GM12878 (cell line): ENCODE data around the gene EYA4. TPM values are rescaled to one million over a fixed set of nuclear protein-coding genes. Genes with fewer than 3 reads are reported as not detected.

Source experiments
- ATAC-seq: fragments of 200-7000 bp; cut with Tn5 transposase; 3 replicates; pipeline ENCODE4 v1.9.1; 2020; ENCODE audit warnings: mild to moderate bottlenecking, moderate library complexity
- BruUV-seq: library from RNA; stranded (reverse); fragments of 400-500 nt; replicated peaks from 2 replicates; lab custom pipeline; 2021; lab: Mats Ljungman, UMichigan
- CTCF ChIA-PET: fragments of 300-600 bp; sonication (Branson Sonifier 250); formaldehyde crosslinking; extraction: SDS; loops from one replicate; lab custom pipeline; 2021; ENCODE audit warnings: inconsistent platforms; lab: Yijun Ruan, JAX
- POLR2A ChIA-PET: fragments of 350-600 bp; formaldehyde crosslinking; extraction: SDS; loops from one replicate; lab custom pipeline; 2021; ENCODE audit warnings: inconsistent platforms; lab: Charles Lee
- RAD21 ChIA-PET: fragments of 300-600 bp; sonication (Branson Sonifier 250); formaldehyde crosslinking; loops from one replicate; lab custom pipeline; 2023; ENCODE audit warnings: antibody characterized with exemption; ENCODE audit not compliant: unreplicated experiment; lab: Charles Lee
- SMC1A ChIA-PET: fragments of 300-600 bp; sonication (Branson Sonifier 250); formaldehyde crosslinking; loops from one replicate; lab custom pipeline; 2023; ENCODE audit not compliant: unreplicated experiment, uncharacterized antibody; lab: Charles Lee
- DNase-seq: peaks from one replicate; pipeline ENCODE4 v3.0.0-alpha.2; 2011; ENCODE audit warnings: low read depth, low spot score
- FAIRE-seq: peaks from 3 replicates; lab custom pipeline; 2011; peaks lifted over from hg19 to GRCh38; lab: Jason Lieb, UNC
- H2AFZ ChIP-seq: 2 replicates; pipeline ENCODE4 v1.6.0; 2011; ENCODE audit warnings: low read depth, low read length, control low read depth; ENCODE audit not compliant: control insufficient read depth
- H3K27ac ChIP-seq: 2 replicates; pipeline ENCODE4 v1.5.1; 2011; ENCODE audit warnings: control low read depth; ENCODE audit not compliant: control insufficient read depth, insufficient read depth
- H3K27me3 ChIP-seq, 2 experiments: replicated peaks in 1 of 2; 2 replicates each; pipeline versions ENCODE4 v1.6.0 to v1.6.1; 2011; ENCODE audit warnings: low read length in 1 of 2; ENCODE audit not compliant: control insufficient read depth in 2 of 2, insufficient read depth in 2 of 2
- H3K36me3 ChIP-seq, 2 experiments: 2 replicates each; pipeline ENCODE4 v1.5.1; 2011; ENCODE audit warnings: low read length in 1 of 2; ENCODE audit not compliant: control insufficient read depth in 2 of 2, insufficient read depth in 2 of 2
- H3K4me1 ChIP-seq: 2 replicates; pipeline ENCODE4 v1.6.1; 2011; ENCODE audit warnings: mild to moderate bottlenecking, low read length, moderate library complexity, mixed read lengths; ENCODE audit not compliant: control insufficient read depth, insufficient read depth
- H3K4me2 ChIP-seq: 2 replicates; pipeline ENCODE4 v1.6.0; 2011; ENCODE audit warnings: control low read depth; ENCODE audit not compliant: control insufficient read depth, insufficient read depth
- H3K4me3 ChIP-seq: fragments of 200-600 bp; sonication (generic); 2 replicates; pipeline ENCODE4 v1.5.1; 2016
- H3K79me2 ChIP-seq: 2 replicates; pipeline ENCODE4 v1.6.0; 2011; ENCODE audit warnings: low read length; ENCODE audit not compliant: control insufficient read depth, insufficient read depth
- H3K9ac ChIP-seq: 2 replicates; pipeline ENCODE4 v1.8.0; 2011; ENCODE audit warnings: low read length, control low read depth, mixed read lengths; ENCODE audit not compliant: control insufficient read depth, insufficient read depth
- H3K9me3 ChIP-seq: replicated peaks from 3 replicates; pipeline ENCODE4 v1.5.1; 2011; ENCODE audit warnings: mild to moderate bottlenecking, low read length; ENCODE audit not compliant: control insufficient read depth, insufficient read depth
- H4K20me1 ChIP-seq: 2 replicates; pipeline ENCODE4 v1.6.0; 2011; ENCODE audit not compliant: control insufficient read depth, insufficient read depth
- CBX5 ChIP-seq: sonication (generic); IDR thresholded peaks from 2 replicates; pipeline ENCODE4 v1.6.1; 2016; ENCODE audit warnings: low read depth, moderate library complexity, mild to moderate bottlenecking, inconsistent platforms
- CTCF ChIP-seq, 3 experiments: IDR thresholded peaks in 2 of 3; conservative IDR thresholded peaks in 1 of 3; 2 replicates each; pipeline ENCODE4 v1.5.1; 2011; ENCODE audit warnings: low read depth in 3 of 3, low read length in 3 of 3, mild to moderate bottlenecking in 3 of 3, control low read depth in 2 of 3, moderate library complexity in 2 of 3, inconsistent platforms in 1 of 3, mixed read lengths in 1 of 3; ENCODE audit not compliant: control insufficient read depth in 2 of 3, insufficient read depth in 1 of 3; ENCODE audit errors: extremely low read depth in 1 of 3
- DPF2 ChIP-seq: fragments of 450-650 bp; IDR thresholded peaks from 2 replicates; pipeline ENCODE4 v1.6.1; 2017; ENCODE audit warnings: mild to moderate bottlenecking
- E2F8 ChIP-seq: fragments of 450-650 bp; IDR thresholded peaks from 2 replicates; pipeline ENCODE4 v1.6.1; 2018; ENCODE audit warnings: mild to moderate bottlenecking, low read depth, moderate library complexity; ENCODE audit not compliant: partially characterized antibody
- EED ChIP-seq: sonication (generic); IDR thresholded peaks from 2 replicates; pipeline ENCODE4 v1.6.1; 2016; ENCODE audit warnings: antibody characterized with exemption, low read depth
- ETV6 ChIP-seq, 2 experiments: fragments of 450-650 bp in 1 of 2; IDR thresholded peaks in 1 of 2; conservative IDR thresholded peaks in 1 of 2; 2 replicates each; pipeline ENCODE4 v1.6.1; 2014; ENCODE audit warnings: antibody characterized with exemption in 1 of 2, borderline replicate concordance in 1 of 2, low read depth in 1 of 2, mild to moderate bottlenecking in 1 of 2, moderate library complexity in 1 of 2
- FOS ChIP-seq: IDR thresholded peaks from 3 replicates; pipeline ENCODE4 v1.6.1; 2011; ENCODE audit warnings: borderline replicate concordance; ENCODE audit not compliant: insufficient read length; ENCODE audit errors: extremely low read depth
- HSF1 ChIP-seq: fragments of 150-350 bp; IDR thresholded peaks from 2 replicates; pipeline ENCODE4 v1.6.1; 2014; ENCODE audit warnings: mild to moderate bottlenecking, low read depth, low read length
- NFYA ChIP-seq: IDR thresholded peaks from 2 replicates; pipeline ENCODE4 v1.6.1; 2011; ENCODE audit warnings: low read depth, mild to moderate bottlenecking, low read length, improper control_type of control experiment, borderline replicate concordance
- RAD51 ChIP-seq: fragments of 450-650 bp; IDR thresholded peaks from 2 replicates; pipeline ENCODE4 v1.6.1; 2016; ENCODE audit warnings: moderate library complexity, mild to moderate bottlenecking, inconsistent platforms
- TBL1XR1 ChIP-seq: IDR thresholded peaks from 2 replicates; pipeline ENCODE4 v1.6.1; 2012; ENCODE audit warnings: low read depth, low read length, improper control_type of control experiment
- YBX1 ChIP-seq: fragments of 450-650 bp; IDR thresholded peaks from 2 replicates; pipeline ENCODE4 v1.6.1; 2016; ENCODE audit warnings: antibody characterized with exemption
- ZBED1 ChIP-seq: IDR thresholded peaks from 2 replicates; pipeline ENCODE4 v1.6.1; 2016; ENCODE audit warnings: borderline replicate concordance
- ZBTB40 ChIP-seq: fragments of 450-650 bp; IDR thresholded peaks from 2 replicates; pipeline ENCODE4 v1.6.1; 2016; ENCODE audit warnings: mild to moderate bottlenecking, moderate library complexity, borderline replicate concordance
- ZZZ3 ChIP-seq: IDR thresholded peaks from 2 replicates; pipeline ENCODE4 v1.6.1; 2011; ENCODE audit warnings: low read depth; ENCODE audit not compliant: control insufficient read depth, insufficient read length
- WGBS: methylation state at CpG from one replicate; pipeline ENCODE4 v1.1.6; 2016; ENCODE audit warnings: low lambda C conversion rate; ENCODE audit not compliant: insufficient replicate concordance, insufficient coverage; ENCODE audit errors: missing lambda C conversion rate; 5-methylcytosine and 5-hydroxymethylcytosine counted together
- in situ Hi-C: fragments of 300-500 bp; cut with MboI; formaldehyde crosslinking; loops from 9 replicates; pipeline ENCODE4 v1.14.3; 2018; ENCODE audit warnings: mixed read lengths
- intact Hi-C: fragments of 100-400 bp; cut with micrococcal nuclease; formaldehyde crosslinking; loops from one replicate; pipeline ENCODE4 v1.14.2; 2022; ENCODE audit not compliant: unreplicated experiment
- polyA plus RNA-seq, 11 experiments: library from polyadenylated mRNA; depleted of rRNA in 4 of 11; unstranded in 6 of 11; stranded (reverse) in 5 of 11; fragments of >200 nt; fragmentation: Nextera tagmentation in 4 of 11; fragmentation: Illumina TruSeq in 1 of 11; extraction: Ambion mirVana in 4 of 11; extraction: Trizol in 1 of 11; gene quantifications; 1 replicate in 1 of 11; 2 replicates in 10 of 11; pipeline versions ENCODE4 v1.2.1 to v1.2.3, GENCODE V29; 2011 to 2016; ENCODE audit warnings: inconsistent platforms in 2 of 11, missing spikeins in 2 of 11, low read depth in 1 of 11
- total RNA-seq, 4 experiments: library from RNA; depleted of rRNA in 3 of 4; stranded (reverse); fragments of >200 nt in 3 of 4; fragmentation: Illumina TruSeq in 1 of 4; extraction: Trizol in 1 of 4; gene quantifications; 2 replicates each; pipeline versions ENCODE4 v1.2.1 to v1.2.3, GENCODE V29; 2013 to 2021

Gene EYA4
- total and polyA plus RNA-seq, 10 of the 15 experiments (the other 5 are each of a cell fraction or from before 2014, with no cell fraction given): 0.02 TPM; not detected in 9

GRCh38 chr6:133460101-133460500 lies 218.9 kb downstream of the EYA4 start:
- SMC1A ChIA-PET: no interaction called here
- intact Hi-C loops (no loop called here), in situ Hi-C loops (no loop called here)
- POLR2A ChIA-PET: no interaction called here
- ATAC-seq (no peak), FAIRE-seq (no peak), DNase-seq (no peak)
- H3K27ac ChIP-seq: no peak overlapping the region
- no peaks in the 10 kb centered on the region for H3K79me2 ChIP-seq
- H2AFZ ChIP-seq: no peak overlapping the region
- no TSS peak for BruUV-seq
- H3K9me3 ChIP-seq: no peaks in the 10 kb centered on the region
- no peak overlapping the region for H3K4me2 ChIP-seq
- CTCF ChIA-PET: no interaction called here
- H3K27me3 ChIP-seq: no peaks in the 10 kb centered on the region
- no peak overlapping the region for H3K4me3 ChIP-seq
- WGBS: 0% methylated on average over 2 of the region's 2 CpGs
- RAD21 ChIA-PET: no interaction called here
- no peak overlapping the region for H3K9ac ChIP-seq
- no peaks in the 10 kb centered on the region for H4K20me1 ChIP-seq
- no peaks in the 10 kb centered on the region for H3K36me3 ChIP-seq
- H3K4me1 ChIP-seq: no peaks in the 10 kb centered on the region
- TF ChIP-seq ZBED1 (no peak), DPF2 (no peak), ETV6 (conservative IDR thresholded peaks at IDR 0.05 in 1 of 2, IDR thresholded peaks at IDR 0.05 in 1 of 2; ENCODE audit: borderline replicate concordance in 1 of 2, low read depth in 1 of 2) (no peak), CBX5 (no peak), HSF1 (no peak), EED (no peak), E2F8 (no peak), ZZZ3 (no peak), FOS (no peak), RAD51 (no peak), TBL1XR1 (no peak), NFYA (no peak), ZBTB40 (no peak), CTCF (IDR thresholded peaks at IDR 0.05 in 2 of 3, conservative IDR thresholded peaks at IDR 0.05 in 1 of 3; ENCODE audit: control insufficient read depth in 2 of 3, extremely low read depth in 1 of 3, insufficient read depth in 1 of 3, low read depth in 3 of 3, low read length in 3 of 3) (no peak), YBX1 (no peak)
